SK-N-SH (cell line): ENCODE data around the gene PARD3B.
A peak's percentile ranks its signal among the peaks of the same experiment; 100 is the strongest.

Source experiments
- EP300 ChIP-seq, 2 experiments: IDR thresholded peaks; 2 replicates each; pipeline versions ENCODE4 v1.4.0 to v1.6.1; 2012; ENCODE audit warnings: borderline replicate concordance in 1 of 2, low read depth in 1 of 2, low read length in 1 of 2
- GATA2 ChIP-seq: sonication (generic); formaldehyde crosslinking; IDR thresholded peaks from 2 replicates; pipeline ENCODE4 v1.5.0; 2020; ENCODE audit warnings: mild to moderate bottlenecking, missing genetic modification reagents
- MXI1 ChIP-seq: IDR thresholded peaks from 2 replicates; pipeline ENCODE4 v1.6.1; 2012; ENCODE audit warnings: mild to moderate bottlenecking, low read depth, low read length, improper control_type of control experiment
- POLR2AphosphoS5 ChIP-seq: IDR thresholded peaks from 2 replicates; pipeline ENCODE4 v1.6.1; 2012; ENCODE audit warnings: low read depth, low read length
- RFX5 ChIP-seq: IDR thresholded peaks from 2 replicates; pipeline ENCODE4 v1.6.1; 2012; ENCODE audit warnings: mild to moderate bottlenecking, improper control_type of control experiment, low read length
- SIN3A ChIP-seq: IDR thresholded peaks from 2 replicates; pipeline ENCODE4 v1.6.1; 2012; ENCODE audit warnings: low read depth, mild to moderate bottlenecking, low read length, moderate library complexity, borderline replicate concordance
- TCF12 ChIP-seq: IDR thresholded peaks from 2 replicates; pipeline ENCODE4 v1.4.0; 2012
- TF ChIP-seq, protein P1 (sequence below): IDR thresholded peaks from 2 replicates; pipeline ENCODE4 v1.4.0; 2012; ENCODE audit warnings: low read depth
- TF ChIP-seq, protein P2 (sequence below): fragments of 200-600 bp; sonication (generic); IDR thresholded peaks from 2 replicates; pipeline ENCODE4 v1.6.1; 2017; ENCODE audit warnings: antibody characterized with exemption, mild to moderate bottlenecking, moderate library complexity

DNA sequence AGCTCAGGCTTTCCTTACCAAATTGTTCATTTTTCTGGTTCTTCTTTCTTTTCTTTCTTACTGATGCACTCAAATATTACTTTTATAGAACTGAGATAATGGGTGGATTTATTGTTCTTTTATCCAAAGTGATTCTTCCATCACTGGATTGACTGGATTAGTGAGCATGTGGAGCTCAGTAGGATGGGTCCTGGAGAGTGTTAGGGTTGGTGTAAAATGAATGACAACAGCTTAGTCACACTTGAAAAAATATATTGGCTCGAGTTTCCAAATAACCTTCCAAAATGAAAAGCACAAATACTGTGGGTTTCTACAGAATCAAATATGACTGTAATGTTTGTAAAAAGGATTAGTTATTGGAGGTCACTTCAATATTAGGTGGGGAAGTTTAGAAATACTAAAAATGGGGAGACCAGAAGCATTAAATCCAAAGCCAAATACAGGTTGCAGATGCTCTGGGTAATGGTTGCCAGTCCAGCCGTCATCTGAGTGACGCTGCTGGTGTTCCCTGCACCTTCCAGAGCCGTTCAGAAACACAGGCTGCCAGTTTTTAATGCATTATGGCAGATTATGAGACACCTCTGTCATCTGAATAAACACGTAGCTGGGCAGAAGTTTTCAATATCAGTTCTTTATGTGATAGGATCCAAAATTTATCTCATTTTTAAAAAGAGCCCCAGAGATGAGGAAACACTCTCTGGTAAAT, 842.2 kb downstream of the PARD3B start:
- TF ChIP-seq TCF12 (peak; percentile 66), POLR2AphosphoS5 (no peak), EP300 (IDR thresholded peaks at IDR 0.05; ENCODE audit: borderline replicate concordance in 1 of 2, low read depth in 1 of 2, low read length in 1 of 2) (no peak), RFX5 (no peak), MXI1 (no peak), GATA2 (no peak), SIN3A (no peak)
- TF ChIP-seq, protein P1, sequence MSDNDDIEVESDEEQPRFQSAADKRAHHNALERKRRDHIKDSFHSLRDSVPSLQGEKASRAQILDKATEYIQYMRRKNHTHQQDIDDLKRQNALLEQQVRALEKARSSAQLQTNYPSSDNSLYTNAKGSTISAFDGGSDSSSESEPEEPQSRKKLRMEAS, result no peak
- TF ChIP-seq, protein P2, sequence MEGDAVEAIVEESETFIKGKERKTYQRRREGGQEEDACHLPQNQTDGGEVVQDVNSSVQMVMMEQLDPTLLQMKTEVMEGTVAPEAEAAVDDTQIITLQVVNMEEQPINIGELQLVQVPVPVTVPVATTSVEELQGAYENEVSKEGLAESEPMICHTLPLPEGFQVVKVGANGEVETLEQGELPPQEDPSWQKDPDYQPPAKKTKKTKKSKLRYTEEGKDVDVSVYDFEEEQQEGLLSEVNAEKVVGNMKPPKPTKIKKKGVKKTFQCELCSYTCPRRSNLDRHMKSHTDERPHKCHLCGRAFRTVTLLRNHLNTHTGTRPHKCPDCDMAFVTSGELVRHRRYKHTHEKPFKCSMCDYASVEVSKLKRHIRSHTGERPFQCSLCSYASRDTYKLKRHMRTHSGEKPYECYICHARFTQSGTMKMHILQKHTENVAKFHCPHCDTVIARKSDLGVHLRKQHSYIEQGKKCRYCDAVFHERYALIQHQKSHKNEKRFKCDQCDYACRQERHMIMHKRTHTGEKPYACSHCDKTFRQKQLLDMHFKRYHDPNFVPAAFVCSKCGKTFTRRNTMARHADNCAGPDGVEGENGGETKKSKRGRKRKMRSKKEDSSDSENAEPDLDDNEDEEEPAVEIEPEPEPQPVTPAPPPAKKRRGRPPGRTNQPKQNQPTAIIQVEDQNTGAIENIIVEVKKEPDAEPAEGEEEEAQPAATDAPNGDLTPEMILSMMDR, result no peak
